Neural cell (in vitro differentiated cells): Measurements from ENCODE around the gene LIPA. TPM values are rescaled to one million over a fixed set of nuclear protein-coding genes. Genes with fewer than 3 reads are reported as not detected.

Experiments used
- H2AFZ ChIP-seq: fragments of 200-600, 300-800 bp; sonication (generic), shearing (Covaris generic); 2 replicates; pipeline ENCODE4 v1.6.0; 2014; ENCODE audit warnings: low read depth, mild to moderate bottlenecking, antibody characterized with exemption, low read length, moderate library complexity
- H3F3A ChIP-seq: fragments of 200-600 bp; shearing (Covaris generic); 2 replicates; pipeline ENCODE4 v1.6.1; 2016; ENCODE audit warnings: mild to moderate bottlenecking, moderate library complexity, mixed read lengths, antibody characterized with exemption, low read length; ENCODE audit not compliant: insufficient read depth, poor library complexity, severe bottlenecking
- H3K27ac ChIP-seq: fragments of 200-600, 300-800 bp; sonication (generic), shearing (Covaris generic); 2 replicates; pipeline ENCODE4 v1.5.1; 2014; ENCODE audit warnings: mild to moderate bottlenecking, low read length, moderate library complexity
- H3K27me3 ChIP-seq: fragments of 300-800, 200-600 bp; sonication (generic), shearing (Covaris generic); 2 replicates; pipeline ENCODE4 v1.6.0; 2014; ENCODE audit warnings: mild to moderate bottlenecking, low read depth, low read length, moderate library complexity; ENCODE audit not compliant: insufficient read depth
- H3K36me3 ChIP-seq: fragments of 300-800, 200-600 bp; sonication (generic), shearing (Covaris generic); 2 replicates; pipeline ENCODE4 v1.5.1; 2014; ENCODE audit warnings: mild to moderate bottlenecking, antibody characterized with exemption, low read length, moderate library complexity; ENCODE audit not compliant: insufficient read depth
- H3K4me2 ChIP-seq: fragments of 300-800, 200-600 bp; sonication (generic), shearing (Covaris generic); 2 replicates; pipeline ENCODE4 v1.6.0; 2014; ENCODE audit warnings: mild to moderate bottlenecking, low read length
- H3K4me3 ChIP-seq: fragments of 300-800, 200-600 bp; sonication (generic), shearing (Covaris generic); 2 replicates; pipeline ENCODE4 v1.5.1; 2014; ENCODE audit warnings: mild to moderate bottlenecking, low read length, moderate library complexity
- H3K79me2 ChIP-seq: fragments of 200-600 bp; shearing (Covaris generic); replicated peaks from 2 replicates; pipeline ENCODE4 v1.6.0; 2014; ENCODE audit warnings: mild to moderate bottlenecking, low read length, moderate library complexity; ENCODE audit not compliant: insufficient read depth
- H3K9ac ChIP-seq: fragments of 300-800, 200-600 bp; sonication (generic), shearing (Covaris generic); 2 replicates; pipeline ENCODE4 v1.6.1; 2016; ENCODE audit warnings: mild to moderate bottlenecking, low read length, mixed read lengths
- H3K9me2 ChIP-seq: fragments of 200-600 bp; shearing (Covaris generic); 2 replicates; pipeline ENCODE4 v1.6.1; 2016; ENCODE audit warnings: mild to moderate bottlenecking, low read length, mixed read lengths; ENCODE audit not compliant: insufficient read depth
- H3K9me3 ChIP-seq: fragments of 200-600, 300-800 bp; sonication (generic), shearing (Covaris generic); 2 replicates; pipeline ENCODE4 v1.6.1; 2016; ENCODE audit warnings: mild to moderate bottlenecking, mixed run types, low read length, moderate library complexity, mixed read lengths
- H4K20me1 ChIP-seq: fragments of 200-600 bp; shearing (Covaris generic); 2 replicates; pipeline ENCODE4 v1.6.1; 2016; ENCODE audit warnings: mild to moderate bottlenecking, mixed run types; ENCODE audit not compliant: insufficient read depth
- EP300 ChIP-seq: fragments of 450-650 bp; conservative IDR thresholded peaks from 2 replicates; pipeline ENCODE4 v1.6.1; 2014; ENCODE audit warnings: antibody characterized with exemption, mild to moderate bottlenecking, moderate library complexity; ENCODE audit not compliant: poor library complexity, severe bottlenecking
- EZH2 ChIP-seq: fragments of 200-600, 300-800 bp; shearing (Covaris generic), sonication (generic); IDR thresholded peaks from 2 replicates; pipeline ENCODE4 v1.6.1; 2014; ENCODE audit warnings: antibody characterized with exemption, low read length, borderline replicate concordance, mild to moderate bottlenecking; ENCODE audit not compliant: insufficient read depth, poor library complexity, severe bottlenecking
- MXI1 ChIP-seq: fragments of 450-650 bp; conservative IDR thresholded peaks from 2 replicates; pipeline ENCODE4 v1.6.1; 2014; ENCODE audit warnings: antibody characterized with exemption, mild to moderate bottlenecking; ENCODE audit not compliant: poor library complexity, severe bottlenecking
- POLR2AphosphoS5 ChIP-seq: IDR thresholded peaks from 2 replicates; pipeline ENCODE4 v1.6.1; 2012
- RAD21 ChIP-seq: fragments of 450-650 bp; conservative IDR thresholded peaks from 2 replicates; pipeline ENCODE4 v1.6.1; 2014; ENCODE audit warnings: antibody characterized with exemption, mild to moderate bottlenecking, moderate library complexity
- SMC3 ChIP-seq: fragments of 450-650 bp; conservative IDR thresholded peaks from 2 replicates; pipeline ENCODE4 v1.6.1; 2014; ENCODE audit warnings: antibody characterized with exemption, mild to moderate bottlenecking, moderate library complexity; ENCODE audit not compliant: poor library complexity
- TAF1 ChIP-seq: IDR thresholded peaks from 2 replicates; pipeline ENCODE4 v1.6.1; 2012; ENCODE audit warnings: low read depth
- polyA plus RNA-seq: library from polyadenylated mRNA; depleted of rRNA; stranded (reverse); fragments of >200 nt; gene quantifications from 2 replicates; pipeline ENCODE4 v1.2.3, GENCODE V29; 2014
- TF ChIP-seq, protein P1 (sequence below): fragments of 450-650 bp; IDR thresholded peaks from 2 replicates; pipeline ENCODE4 v1.5.1; 2014; ENCODE audit warnings: antibody characterized with exemption, mild to moderate bottlenecking, moderate library complexity; ENCODE audit not compliant: poor library complexity, severe bottlenecking
- TF ChIP-seq, protein P2 (sequence below): IDR thresholded peaks from 2 replicates; pipeline ENCODE4 v1.6.1; 2012; ENCODE audit warnings: borderline replicate concordance

Gene LIPA
- polyA plus RNA-seq, 1 donor from 2014 or later: 20.8 TPM

GRCh38 chr10:89213191-89213808 is 38.3 kb downstream of the LIPA start:
- no peaks in the 10 kb centered on the region for H3K36me3 ChIP-seq
- H2AFZ ChIP-seq: no peak overlapping the region
- H3K9me3 ChIP-seq: no peaks in the 10 kb centered on the region
- H3K4me2 ChIP-seq: no peak overlapping the region
- peaks cover 4% of the 10 kb centered on the region for H3F3A ChIP-seq
- no peak overlapping the region for H3K27ac ChIP-seq
- TF ChIP-seq POLR2AphosphoS5 (no peak), EP300 (no peak), RAD21 (peak; percentile 81), TAF1 (no peak), SMC3 (peak; percentile 84), EZH2 (no peak), MXI1 (no peak)
- TF ChIP-seq, protein P1, sequence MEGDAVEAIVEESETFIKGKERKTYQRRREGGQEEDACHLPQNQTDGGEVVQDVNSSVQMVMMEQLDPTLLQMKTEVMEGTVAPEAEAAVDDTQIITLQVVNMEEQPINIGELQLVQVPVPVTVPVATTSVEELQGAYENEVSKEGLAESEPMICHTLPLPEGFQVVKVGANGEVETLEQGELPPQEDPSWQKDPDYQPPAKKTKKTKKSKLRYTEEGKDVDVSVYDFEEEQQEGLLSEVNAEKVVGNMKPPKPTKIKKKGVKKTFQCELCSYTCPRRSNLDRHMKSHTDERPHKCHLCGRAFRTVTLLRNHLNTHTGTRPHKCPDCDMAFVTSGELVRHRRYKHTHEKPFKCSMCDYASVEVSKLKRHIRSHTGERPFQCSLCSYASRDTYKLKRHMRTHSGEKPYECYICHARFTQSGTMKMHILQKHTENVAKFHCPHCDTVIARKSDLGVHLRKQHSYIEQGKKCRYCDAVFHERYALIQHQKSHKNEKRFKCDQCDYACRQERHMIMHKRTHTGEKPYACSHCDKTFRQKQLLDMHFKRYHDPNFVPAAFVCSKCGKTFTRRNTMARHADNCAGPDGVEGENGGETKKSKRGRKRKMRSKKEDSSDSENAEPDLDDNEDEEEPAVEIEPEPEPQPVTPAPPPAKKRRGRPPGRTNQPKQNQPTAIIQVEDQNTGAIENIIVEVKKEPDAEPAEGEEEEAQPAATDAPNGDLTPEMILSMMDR: peak; percentile 75
- TF ChIP-seq, protein P2, sequence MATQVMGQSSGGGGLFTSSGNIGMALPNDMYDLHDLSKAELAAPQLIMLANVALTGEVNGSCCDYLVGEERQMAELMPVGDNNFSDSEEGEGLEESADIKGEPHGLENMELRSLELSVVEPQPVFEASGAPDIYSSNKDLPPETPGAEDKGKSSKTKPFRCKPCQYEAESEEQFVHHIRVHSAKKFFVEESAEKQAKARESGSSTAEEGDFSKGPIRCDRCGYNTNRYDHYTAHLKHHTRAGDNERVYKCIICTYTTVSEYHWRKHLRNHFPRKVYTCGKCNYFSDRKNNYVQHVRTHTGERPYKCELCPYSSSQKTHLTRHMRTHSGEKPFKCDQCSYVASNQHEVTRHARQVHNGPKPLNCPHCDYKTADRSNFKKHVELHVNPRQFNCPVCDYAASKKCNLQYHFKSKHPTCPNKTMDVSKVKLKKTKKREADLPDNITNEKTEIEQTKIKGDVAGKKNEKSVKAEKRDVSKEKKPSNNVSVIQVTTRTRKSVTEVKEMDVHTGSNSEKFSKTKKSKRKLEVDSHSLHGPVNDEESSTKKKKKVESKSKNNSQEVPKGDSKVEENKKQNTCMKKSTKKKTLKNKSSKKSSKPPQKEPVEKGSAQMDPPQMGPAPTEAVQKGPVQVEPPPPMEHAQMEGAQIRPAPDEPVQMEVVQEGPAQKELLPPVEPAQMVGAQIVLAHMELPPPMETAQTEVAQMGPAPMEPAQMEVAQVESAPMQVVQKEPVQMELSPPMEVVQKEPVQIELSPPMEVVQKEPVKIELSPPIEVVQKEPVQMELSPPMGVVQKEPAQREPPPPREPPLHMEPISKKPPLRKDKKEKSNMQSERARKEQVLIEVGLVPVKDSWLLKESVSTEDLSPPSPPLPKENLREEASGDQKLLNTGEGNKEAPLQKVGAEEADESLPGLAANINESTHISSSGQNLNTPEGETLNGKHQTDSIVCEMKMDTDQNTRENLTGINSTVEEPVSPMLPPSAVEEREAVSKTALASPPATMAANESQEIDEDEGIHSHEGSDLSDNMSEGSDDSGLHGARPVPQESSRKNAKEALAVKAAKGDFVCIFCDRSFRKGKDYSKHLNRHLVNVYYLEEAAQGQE: no peak
- no peaks in the 10 kb centered on the region for H4K20me1 ChIP-seq
- peaks cover 24% of the 10 kb centered on the region for H3K27me3 ChIP-seq
- no peaks in the 10 kb centered on the region for H3K9me2 ChIP-seq
- H3K9ac ChIP-seq: no peak overlapping the region
- no peaks in the 10 kb centered on the region for H3K79me2 ChIP-seq
- H3K4me3 ChIP-seq: no peak overlapping the region

- no peaks in the 10 kb centered on the region for H3K9me2 ChIP-seq
- H3K36me3 ChIP-seq: no peaks in the 10 kb centered on the region
- TF ChIP-seq, protein P1: no peak
- no peak for TF ChIP-seq POLR2AphosphoS5
- no peak for TF ChIP-seq EP300
- no peak for TF ChIP-seq EZH2
- no peak for TF ChIP-seq MXI1
- TF ChIP-seq RAD21: no peak
- no peak for TF ChIP-seq TAF1
- TF ChIP-seq, protein P2: no peak
- no peak for TF ChIP-seq SMC3
- H3K27ac ChIP-seq: no peak overlapping the region
- no peak overlapping the region for H2AFZ ChIP-seq
- no peaks in the 10 kb centered on the region for H4K20me1 ChIP-seq
- no peaks in the 10 kb centered on the region for H3K79me2 ChIP-seq
- H3K9ac ChIP-seq: no peak overlapping the region
- H3K27me3 ChIP-seq: peaks cover 47% of the 10 kb centered on the region
- H3F3A ChIP-seq: no peaks in the 10 kb centered on the region
- H3K4me2 ChIP-seq: no peak overlapping the region
- H3K4me3 ChIP-seq: no peak overlapping the region
- no peaks in the 10 kb centered on the region for H3K9me3 ChIP-seq
Measured at GRCh38 chr10:89210794-89211425, 40.7 kb downstream of the LIPA start.
